Left lobe of liver (tissue), 2 donors: Measurements from ENCODE around the gene HINT1. TPM values are rescaled to one million over a fixed set of nuclear protein-coding genes. Genes with fewer than 3 reads are reported as not detected.
"Not testable (repeated sequence)": the region's sequence is repeated elsewhere in the genome, so short reads cannot be mapped to it uniquely, and the experiment has no call there.

ENCODE experiments used
- ATAC-seq: fragments of 200-7000 bp; cut with Tn5 transposase; one replicate; pipeline ENCODE4 v1.9.1; 2020; ENCODE audit warnings: mild to moderate bottlenecking, moderate library complexity
- DNase-seq: peaks from one replicate; pipeline ENCODE4 v3.0.0-alpha.2; 2020; ENCODE audit warnings: low spot score
- total RNA-seq: library from RNA; stranded (reverse); gene quantifications from one replicate; pipeline ENCODE4 v1.2.1, GENCODE V29; 2021
- donor health status: DM: no; HTN: no; CAD: no; lungs with moderate emphysema.
- donor health status: DM: no; HTN: yes; CAD: no.

The HINT1 gene
- total RNA-seq, 1 donor from 2014 or later, result 178 TPM

GRCh38 chr5:131171276-131171810, 6.3 kb upstream of the HINT1 start:
- no peak for DNase-seq
- ATAC-seq, result peak; percentile 20

GRCh38 chr5:131170540-131171275, 5.7 kb upstream of the HINT1 start, which contains the start of gene LYRM7:
LYRM7 (plus strand) TSS chr5:131170944; CDS start chr5:131171021, 77 bp downstream.
- DNase-seq (peak; percentile 98), ATAC-seq (peak; percentile 97)

- DNase-seq (no peak), ATAC-seq (no peak)
Observed at GRCh38 chr5:131169810-131170539, 4.9 kb upstream of the HINT1 start.

- ATAC-seq, result no peak
- DNase-seq, result no peak
Observed at GRCh38 chr5:131167615-131168014, 2.6 kb upstream of the HINT1 start.

- DNase-seq, result peak; percentile 71
- peak; percentile 76 for ATAC-seq
Observed at GRCh38 chr5:131164191-131165118, 601 bp downstream of the HINT1 start.

GRCh38 chr5:131163276-131164119, 1.6 kb downstream of the HINT1 start:
- no peak for DNase-seq
- peak; percentile 4 for ATAC-seq

- DNase-seq, result no peak
Observed at GRCh38 chr5:131160134-131160533, 4.9 kb downstream of the HINT1 start.

GRCh38 chr5:131156957-131157356, 8.1 kb downstream of the HINT1 start:
- DNase-seq, result no peak
- no peak for ATAC-seq

More at GRCh38 chr5:131160134-131160533, 4.9 kb downstream of the HINT1 start:
- ATAC-seq, result no peak

GRCh38 chr5:131156385-131156784, 8.7 kb downstream of the HINT1 start:
- ATAC-seq (no peak), DNase-seq (no peak)

- DNase-seq (no peak), ATAC-seq (no peak)
Observed at GRCh38 chr5:131151216-131151615, 13.8 kb downstream of the HINT1 start.

GRCh38 chr5:131150408-131150807, 14.6 kb downstream of the HINT1 start:
- ATAC-seq, result no peak
- no peak for DNase-seq

- DNase-seq (no peak), ATAC-seq (no peak)
Observed at GRCh38 chr5:131148835-131149234, 16.2 kb downstream of the HINT1 start.

GRCh38 chr5:131147258-131147657, 17.8 kb downstream of the HINT1 start:
- no peak for ATAC-seq
- DNase-seq, result no peak

- DNase-seq (no peak), ATAC-seq (no peak)
Observed at GRCh38 chr5:131142970-131143617, 22.0 kb downstream of the HINT1 start.

- DNase-seq (no peak), ATAC-seq (no peak)
Observed at GRCh38 chr5:131139321-131139720, 25.7 kb downstream of the HINT1 start.

GRCh38 chr5:131138406-131138805, 26.6 kb downstream of the HINT1 start:
- DNase-seq, result not testable (repeated sequence)

GRCh38 chr5:131133091-131133490, 32.0 kb downstream of the HINT1 start:
- not testable (repeated sequence) for ATAC-seq, DNase-seq

More at GRCh38 chr5:131138406-131138805, 26.6 kb downstream of the HINT1 start:
- not testable (repeated sequence) for ATAC-seq

GRCh38 chr5:131129306-131129705, 35.8 kb downstream of the HINT1 start:
- DNase-seq (no peak), ATAC-seq (no peak)

GRCh38 chr5:131127244-131127643, 37.8 kb downstream of the HINT1 start:
- not testable (repeated sequence) for ATAC-seq, DNase-seq
